Osteocyte (in vitro differentiated cells): Measurements from ENCODE around the gene EYA2. TPM values are rescaled to one million over a fixed set of nuclear protein-coding genes. Genes with fewer than 3 reads are reported as not detected.

Experiments
- DNase-seq: peaks from one replicate; pipeline ENCODE4 v3.0.0; 2021; ENCODE audit warnings: mixed read lengths; ENCODE audit not compliant: unreplicated experiment; ENCODE audit errors: extremely low spot score
- H3K27ac Mint-ChIP-seq: one replicate; pipeline ENCODE4 v1.8.0; 2021; ENCODE audit warnings: mild to moderate bottlenecking, mixed read lengths; ENCODE audit not compliant: unreplicated experiment
- H3K27me3 Mint-ChIP-seq: one replicate; pipeline ENCODE4 v1.8.0; 2021; ENCODE audit warnings: mixed read lengths; ENCODE audit not compliant: unreplicated experiment
- H3K36me3 Mint-ChIP-seq: one replicate; pipeline ENCODE4 v1.8.0; 2021; ENCODE audit warnings: mixed read lengths; ENCODE audit not compliant: unreplicated experiment
- H3K4me1 Mint-ChIP-seq: one replicate; pipeline ENCODE4 v1.8.0; 2021; ENCODE audit warnings: mixed read lengths; ENCODE audit not compliant: unreplicated experiment
- H3K4me3 Mint-ChIP-seq: one replicate; pipeline ENCODE4 v1.8.0; 2021; ENCODE audit warnings: mild to moderate bottlenecking, moderate library complexity, mixed read lengths; ENCODE audit not compliant: unreplicated experiment
- H3K9me3 Mint-ChIP-seq: one replicate; pipeline ENCODE4 v1.8.0; 2021; ENCODE audit warnings: mixed read lengths; ENCODE audit not compliant: unreplicated experiment
- CTCF ChIP-seq: fragments of 200-600 bp; sonication (generic); IDR thresholded peaks from 2 replicates; pipeline ENCODE4 v1.5.0; 2021; ENCODE audit warnings: antibody characterized with exemption, mild to moderate bottlenecking, moderate library complexity
- total RNA-seq: library from RNA; stranded (reverse); gene quantifications from 2 replicates; pipeline ENCODE4 v1.2.1, GENCODE V29; 2021

The EYA2 gene
- total RNA-seq, 1 donor from 2014 or later: not detected

GRCh38 chr20:46963196-46963529 lies 68.5 kb downstream of the EYA2 start:
- no peak for DNase-seq
- H3K9me3 Mint-ChIP-seq: no peaks in the 10 kb centered on the region
- no peak overlapping the region for H3K27ac Mint-ChIP-seq
- peaks cover 8% of the 10 kb centered on the region for H3K4me1 Mint-ChIP-seq
- no peaks in the 10 kb centered on the region for H3K27me3 Mint-ChIP-seq
- no peak overlapping the region for H3K4me3 Mint-ChIP-seq
- H3K36me3 Mint-ChIP-seq: no peaks in the 10 kb centered on the region
- no peak for TF ChIP-seq CTCF

GRCh38 chr20:46963758-46964617 lies 69.3 kb downstream of the EYA2 start:
- Mint-ChIP-seq H3K27ac (no peak overlapping the region), H3K4me3 (no peak overlapping the region), H3K4me1 (peaks cover 5% of the 10 kb centered on the region), H3K27me3 (peaks cover 3% of the 10 kb centered on the region), H3K9me3 (no peaks in the 10 kb centered on the region), H3K36me3 (no peaks in the 10 kb centered on the region)
- no peak for DNase-seq
- no peak for TF ChIP-seq CTCF

- no peaks in the 10 kb centered on the region for H3K36me3 Mint-ChIP-seq
- H3K9me3 Mint-ChIP-seq: no peaks in the 10 kb centered on the region
- no peak overlapping the region for H3K27ac Mint-ChIP-seq
Measured at GRCh38 chr20:46964618-46965455, 70.2 kb downstream of the EYA2 start.

GRCh38 chr20:46965477-46965876 lies 70.8 kb downstream of the EYA2 start:
- no peak for TF ChIP-seq CTCF
- Mint-ChIP-seq H3K27me3 (peaks cover 8% of the 10 kb centered on the region), H3K4me3 (no peak overlapping the region), H3K9me3 (no peaks in the 10 kb centered on the region), H3K36me3 (no peaks in the 10 kb centered on the region), H3K27ac (no peak overlapping the region), H3K4me1 (no peaks in the 10 kb centered on the region)
- DNase-seq: no peak

More at GRCh38 chr20:46964618-46965455, 70.2 kb downstream of the EYA2 start:
- Mint-ChIP-seq H3K4me1 (no peaks in the 10 kb centered on the region), H3K27me3 (peaks cover 5% of the 10 kb centered on the region), H3K4me3 (no peak overlapping the region)
- no peak for TF ChIP-seq CTCF
- no peak for DNase-seq

- Mint-ChIP-seq H3K27ac (no peak overlapping the region), H3K9me3 (no peaks in the 10 kb centered on the region), H3K4me3 (no peak overlapping the region), H3K27me3 (peaks cover 26% of the 10 kb centered on the region), H3K36me3 (no peaks in the 10 kb centered on the region), H3K4me1 (no peaks in the 10 kb centered on the region)
- no peak for TF ChIP-seq CTCF
- no peak for DNase-seq
Measured at GRCh38 chr20:46967646-46968045, 73.0 kb downstream of the EYA2 start.
